KMS-11 (cell line): Measurements from ENCODE around the gene MAGI3.

Source experiments
- H2AFZ ChIP-seq: fragments of 200-600 bp; sonication (generic); 2 replicates; pipeline ENCODE4 v1.6.1; 2016; ENCODE audit warnings: antibody characterized with exemption, mixed run types, low read depth
- H3K27ac ChIP-seq: fragments of 200-600 bp; sonication (generic); 2 replicates; pipeline ENCODE4 v1.6.1; 2016; ENCODE audit warnings: mild to moderate bottlenecking, mixed run types
- H3K27me3 ChIP-seq: fragments of 200-600 bp; sonication (generic); 2 replicates; pipeline ENCODE4 v1.6.1; 2017; ENCODE audit warnings: mild to moderate bottlenecking, low read depth, mixed run types, moderate library complexity; ENCODE audit not compliant: insufficient read depth
- H3K36me3 ChIP-seq: fragments of 200-600 bp; sonication (generic); 2 replicates; pipeline ENCODE4 v1.6.1; 2017; ENCODE audit warnings: mild to moderate bottlenecking, mixed run types; ENCODE audit not compliant: insufficient read depth
- H3K4me1 ChIP-seq: fragments of 200-600 bp; sonication (generic); 2 replicates; pipeline ENCODE4 v1.6.1; 2016; ENCODE audit warnings: mild to moderate bottlenecking, low read depth, mixed run types; ENCODE audit not compliant: poor library complexity, severe bottlenecking
- H3K4me2 ChIP-seq: fragments of 200-600 bp; sonication (generic); 2 replicates; pipeline ENCODE4 v1.7.0; 2016; ENCODE audit warnings: mild to moderate bottlenecking, mixed run types
- H3K4me3 ChIP-seq: fragments of 200-600 bp; sonication (generic); IDR thresholded peaks from 2 replicates; pipeline ENCODE4 v1.6.1; 2017; ENCODE audit warnings: low read depth, low read length, mixed read lengths; ENCODE audit not compliant: insufficient read depth
- H3K79me2 ChIP-seq: fragments of 200-600 bp; sonication (generic); 2 replicates; pipeline ENCODE4 v1.6.1; 2016; ENCODE audit warnings: low read depth, mixed run types; ENCODE audit not compliant: insufficient read depth
- H3K9ac ChIP-seq: fragments of 200-600 bp; sonication (generic); 2 replicates; pipeline ENCODE4 v1.6.1; 2016; ENCODE audit warnings: mild to moderate bottlenecking, mixed run types
- H4K20me1 ChIP-seq: fragments of 200-600 bp; sonication (generic); 2 replicates; pipeline ENCODE4 v1.6.1; 2016; ENCODE audit warnings: mild to moderate bottlenecking, mixed run types; ENCODE audit not compliant: insufficient read depth
- CTCF ChIP-seq: fragments of 200-600 bp; sonication (generic); conservative IDR thresholded peaks from 2 replicates; pipeline ENCODE4 v1.6.1; 2017; ENCODE audit warnings: low read depth, mild to moderate bottlenecking, antibody characterized with exemption, low read length, moderate library complexity, mixed read lengths

The MAGI3 gene

GRCh38 chr1:113676524-113676923 is 286.2 kb downstream of the MAGI3 start:
- H3K27me3 ChIP-seq, result no peaks in the 10 kb centered on the region
- no peaks in the 10 kb centered on the region for H4K20me1 ChIP-seq
- no peaks in the 10 kb centered on the region for H3K36me3 ChIP-seq
- 0 out of 2 replicates have a peak overlapping the region, but pooled peaks have one; percentile 15 for H3K4me2 ChIP-seq
- no peak overlapping the region for H2AFZ ChIP-seq
- H3K9ac ChIP-seq, result no peak overlapping the region
- H3K27ac ChIP-seq, result no peak overlapping the region
- H3K4me3 ChIP-seq, result no peak overlapping the region
- H3K79me2 ChIP-seq, result no peaks in the 10 kb centered on the region
- peaks cover 52% of the 10 kb centered on the region for H3K4me1 ChIP-seq
- no peak for TF ChIP-seq CTCF

GRCh38 chr1:113677250-113678158 is 287.2 kb downstream of the MAGI3 start:
- Histone ChIP-seq H4K20me1 (no peaks in the 10 kb centered on the region), H3K4me1 (peaks cover 53% of the 10 kb centered on the region), H3K9ac (no peak overlapping the region), H3K36me3 (no peaks in the 10 kb centered on the region), H3K27me3 (no peaks in the 10 kb centered on the region), H3K4me2 (peak overlapping the region; percentile 15), H3K79me2 (no peaks in the 10 kb centered on the region), H3K27ac (no peak overlapping the region), H2AFZ (no peak overlapping the region), H3K4me3 (no peak overlapping the region)
- TF ChIP-seq CTCF, result 0 out of 2 replicates have a peak, but pooled peaks have one; percentile 70

GRCh38 chr1:113678159-113678469 is 287.8 kb downstream of the MAGI3 start:
- no peak overlapping the region for H3K9ac ChIP-seq

GRCh38 chr1:113681596-113682337 is 291.5 kb downstream of the MAGI3 start:
- Histone ChIP-seq H3K4me2 (no peak overlapping the region), H3K4me1 (peaks cover 40% of the 10 kb centered on the region), H2AFZ (no peak overlapping the region), H3K79me2 (no peaks in the 10 kb centered on the region), H4K20me1 (no peaks in the 10 kb centered on the region), H3K27ac (no peak overlapping the region), H3K36me3 (no peaks in the 10 kb centered on the region), H3K27me3 (no peaks in the 10 kb centered on the region), H3K9ac (no peak overlapping the region), H3K4me3 (no peak overlapping the region)
- no peak for TF ChIP-seq CTCF

More at GRCh38 chr1:113678159-113678469, 287.8 kb downstream of the MAGI3 start:
- H3K4me3 ChIP-seq, result no peak overlapping the region
- no peak for TF ChIP-seq CTCF
- no peak overlapping the region for H3K27ac ChIP-seq
- H2AFZ ChIP-seq, result no peak overlapping the region
- H3K4me1 ChIP-seq, result peaks cover 56% of the 10 kb centered on the region
- H3K36me3 ChIP-seq, result no peaks in the 10 kb centered on the region
- no peaks in the 10 kb centered on the region for H3K79me2 ChIP-seq
- no peaks in the 10 kb centered on the region for H4K20me1 ChIP-seq
- H3K27me3 ChIP-seq, result no peaks in the 10 kb centered on the region
- H3K4me2 ChIP-seq, result no peak overlapping the region
